Tibial artery (tissue), 4 donors: ENCODE measurements around the gene PEX14.

Experiments
- DNase-seq, 2 donors: peaks; one replicate each; pipeline ENCODE4 v3.0.0-alpha.2; 2019
- H3K27ac ChIP-seq, 2 donors: fragments of 200-600 bp; sonication (generic) in 1 of 2; 1 replicate in 1 of 2; 2 replicates in 1 of 2; pipeline ENCODE4 v1.5.1; 2018 to 2019; ENCODE audit warnings: mild to moderate bottlenecking in 1 of 2
- H3K27me3 ChIP-seq, 2 donors: fragments of 200-600 bp; sonication (generic) in 1 of 2; one replicate each; pipeline versions ENCODE4 v1.5.1 to v1.6.0; 2016 to 2019
- H3K36me3 ChIP-seq, 3 donors: fragments of 200-600 bp; sonication (generic) in 2 of 3; one replicate each; pipeline ENCODE4 v1.5.1; 2016 to 2019; ENCODE audit warnings: mild to moderate bottlenecking in 2 of 3
- H3K4me1 ChIP-seq, 4 donors: fragments of 200-600 bp; sonication (generic) in 2 of 4; 1 replicate in 3 of 4; 2 replicates in 1 of 4; pipeline ENCODE4 v1.5.1; 2016 to 2019
- H3K4me3 ChIP-seq, 2 donors: fragments of 200-600 bp; sonication (generic) in 1 of 2; 1 replicate in 1 of 2; 2 replicates in 1 of 2; pipeline ENCODE4 v1.5.1; 2018 to 2019; ENCODE audit warnings: mild to moderate bottlenecking in 2 of 2
- H3K9me3 ChIP-seq, 3 donors: fragments of 200-600 bp; sonication (generic) in 1 of 3; one replicate each; pipeline ENCODE4 v1.5.1; 2016 to 2019
- intact Hi-C: fragments of 100-400 bp; cut with DNase I; formaldehyde crosslinking; loops from one replicate; pipeline ENCODE4 v1.15.0; 2023; ENCODE audit warnings: low total_unique reads
- TF ChIP-seq, protein P1 (sequence below), 2 experiments: fragments of 200-600 bp in 1 of 2; fragments of 450-650 bp in 1 of 2; IDR thresholded peaks; one replicate each; pipeline ENCODE4 v1.5.1; 2017 to 2019; ENCODE audit warnings: antibody characterized with exemption in 2 of 2, mild to moderate bottlenecking in 1 of 2, moderate library complexity in 1 of 2

The PEX14 gene

DNA sequence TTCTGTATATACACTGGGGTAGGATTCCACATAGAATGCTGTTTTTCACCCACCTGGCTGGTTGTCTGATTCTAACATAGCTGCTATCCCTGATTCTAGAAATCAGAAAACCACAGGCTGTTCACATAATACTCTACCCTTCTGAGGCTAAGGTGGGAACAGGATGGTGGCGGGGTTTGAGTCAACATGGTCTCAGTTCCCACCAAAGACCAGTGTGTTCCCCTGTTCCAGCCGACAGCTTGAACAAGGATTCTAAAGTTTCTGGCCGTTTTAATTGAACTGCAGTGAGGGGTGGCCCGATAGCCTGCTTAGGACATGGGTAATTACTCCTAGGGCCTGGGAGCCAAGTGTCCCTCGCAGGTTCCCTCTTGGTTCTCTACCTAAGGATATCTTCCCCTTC is 38.4 kb downstream of the PEX14 start:
- H3K27me3 ChIP-seq = no peaks in the 10 kb centered on the region
- DNase-seq = no peak
- TF ChIP-seq, protein P1, sequence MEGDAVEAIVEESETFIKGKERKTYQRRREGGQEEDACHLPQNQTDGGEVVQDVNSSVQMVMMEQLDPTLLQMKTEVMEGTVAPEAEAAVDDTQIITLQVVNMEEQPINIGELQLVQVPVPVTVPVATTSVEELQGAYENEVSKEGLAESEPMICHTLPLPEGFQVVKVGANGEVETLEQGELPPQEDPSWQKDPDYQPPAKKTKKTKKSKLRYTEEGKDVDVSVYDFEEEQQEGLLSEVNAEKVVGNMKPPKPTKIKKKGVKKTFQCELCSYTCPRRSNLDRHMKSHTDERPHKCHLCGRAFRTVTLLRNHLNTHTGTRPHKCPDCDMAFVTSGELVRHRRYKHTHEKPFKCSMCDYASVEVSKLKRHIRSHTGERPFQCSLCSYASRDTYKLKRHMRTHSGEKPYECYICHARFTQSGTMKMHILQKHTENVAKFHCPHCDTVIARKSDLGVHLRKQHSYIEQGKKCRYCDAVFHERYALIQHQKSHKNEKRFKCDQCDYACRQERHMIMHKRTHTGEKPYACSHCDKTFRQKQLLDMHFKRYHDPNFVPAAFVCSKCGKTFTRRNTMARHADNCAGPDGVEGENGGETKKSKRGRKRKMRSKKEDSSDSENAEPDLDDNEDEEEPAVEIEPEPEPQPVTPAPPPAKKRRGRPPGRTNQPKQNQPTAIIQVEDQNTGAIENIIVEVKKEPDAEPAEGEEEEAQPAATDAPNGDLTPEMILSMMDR (IDR thresholded peaks at IDR 0.05) = no peak
- H3K36me3 ChIP-seq = no peaks in the 10 kb centered on the region
- no peak overlapping the region for H3K27ac ChIP-seq
- H3K9me3 ChIP-seq = no peaks in the 10 kb centered on the region
- peaks cover 0 to 36% (median 17%) of the 10 kb centered on the region in 4 donors for H3K4me1 ChIP-seq
- no peak overlapping the region for H3K4me3 ChIP-seq
- intact Hi-C loops = loop anchor here (5.0 to 10.0 kb wide), 3 partner anchors 112 to 432 kb away; partner anchors contain the start of gene CASZ1

DNA sequence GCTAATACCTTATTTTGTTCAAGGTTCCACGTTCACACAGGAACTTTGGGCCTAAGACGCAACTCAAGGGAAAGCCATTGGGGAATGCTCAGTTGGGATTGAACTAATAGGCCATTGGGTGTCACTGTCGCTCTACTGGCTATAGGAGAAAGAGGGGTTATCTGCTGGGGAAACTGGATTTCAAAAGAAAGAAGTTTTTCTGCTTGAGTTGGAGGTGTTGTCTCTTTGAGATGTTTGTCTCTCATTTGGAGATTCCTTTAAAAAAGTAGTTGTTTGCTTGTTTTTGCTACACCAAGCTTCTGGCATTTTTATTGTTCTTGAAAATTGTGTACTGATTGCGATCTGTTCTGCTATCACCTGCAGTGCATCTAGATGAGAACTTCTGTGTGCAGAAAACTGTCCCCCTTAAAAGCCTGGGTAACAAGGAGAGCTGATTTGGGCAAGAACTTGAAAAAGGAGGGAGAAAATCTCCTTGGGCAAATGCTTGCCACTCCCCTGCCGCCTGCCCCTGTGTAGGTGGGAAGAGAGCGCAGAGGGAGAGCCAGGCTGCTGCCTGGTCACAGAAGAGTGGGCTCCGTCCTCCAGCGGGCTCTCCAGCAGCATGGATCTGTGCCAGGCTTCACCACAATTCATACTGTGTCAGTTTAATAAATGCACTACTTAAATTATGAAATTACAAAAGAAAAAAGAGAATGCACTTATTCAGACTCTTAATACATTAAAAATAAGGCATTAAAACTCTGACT is 39.9 kb downstream of the PEX14 start:
- Histone ChIP-seq H3K9me3 (no peaks in the 10 kb centered on the region), H3K36me3 (no peaks in the 10 kb centered on the region), H3K4me3 (no peak overlapping the region), H3K27me3 (no peaks in the 10 kb centered on the region), H3K27ac (no peak overlapping the region), H3K4me1 (peaks cover 0 to 36% (median 17%) of the 10 kb centered on the region in 4 donors)
- intact Hi-C loops = loop anchor here (5.0 to 10.0 kb wide), 3 partner anchors 110 to 430 kb away; partner anchors contain the start of gene CASZ1
- no peak for DNase-seq
- TF ChIP-seq, protein P1 (IDR thresholded peaks at IDR 0.05) = peak in 1 of 2 experiments; percentile 51

DNA sequence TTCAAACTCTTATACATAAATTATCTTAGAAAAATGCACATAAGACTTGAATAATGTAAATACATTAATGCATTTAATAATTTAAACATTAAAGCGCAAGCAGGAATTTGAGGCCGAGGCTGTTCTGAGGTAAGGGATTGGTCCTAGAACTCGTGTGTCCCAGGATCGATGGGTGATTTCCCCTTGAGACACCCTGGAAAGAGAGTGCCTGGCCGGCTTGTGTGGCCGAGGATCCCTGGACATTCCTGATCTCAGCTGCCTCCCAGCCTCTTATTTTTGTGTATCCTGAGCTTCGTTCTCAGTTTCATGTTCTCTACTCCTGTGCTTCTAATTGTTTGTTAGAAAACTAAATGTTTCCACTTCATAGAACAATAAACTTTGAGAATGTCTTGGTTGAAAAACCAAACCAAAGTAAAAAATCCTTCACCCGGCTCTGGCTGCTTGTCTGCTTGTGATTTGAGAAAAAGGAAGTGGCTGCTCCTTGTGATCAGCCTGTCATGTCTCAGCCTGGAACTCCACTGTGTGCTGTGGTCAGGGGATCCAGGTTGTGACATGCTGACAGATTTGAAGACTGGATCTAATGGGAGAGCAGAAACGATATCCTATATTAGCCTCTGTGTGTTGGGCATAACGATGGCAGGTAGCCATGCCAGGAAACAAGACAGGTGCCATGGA is 40.7 kb downstream of the PEX14 start:
- no peak for DNase-seq
- Histone ChIP-seq H3K4me1 (peaks cover 0 to 28% (median 12%) of the 10 kb centered on the region in 4 donors), H3K9me3 (no peaks in the 10 kb centered on the region), H3K27me3 (no peaks in the 10 kb centered on the region), H3K36me3 (no peaks in the 10 kb centered on the region), H3K27ac (no peak overlapping the region), H3K4me3 (no peak overlapping the region)
- intact Hi-C loops = loop anchor here (10.0 kb wide), 2 partner anchors 109 to 429 kb away; no protein-coding TSS in a partner anchor
- TF ChIP-seq, protein P1 (IDR thresholded peaks at IDR 0.05) = no peak

DNA sequence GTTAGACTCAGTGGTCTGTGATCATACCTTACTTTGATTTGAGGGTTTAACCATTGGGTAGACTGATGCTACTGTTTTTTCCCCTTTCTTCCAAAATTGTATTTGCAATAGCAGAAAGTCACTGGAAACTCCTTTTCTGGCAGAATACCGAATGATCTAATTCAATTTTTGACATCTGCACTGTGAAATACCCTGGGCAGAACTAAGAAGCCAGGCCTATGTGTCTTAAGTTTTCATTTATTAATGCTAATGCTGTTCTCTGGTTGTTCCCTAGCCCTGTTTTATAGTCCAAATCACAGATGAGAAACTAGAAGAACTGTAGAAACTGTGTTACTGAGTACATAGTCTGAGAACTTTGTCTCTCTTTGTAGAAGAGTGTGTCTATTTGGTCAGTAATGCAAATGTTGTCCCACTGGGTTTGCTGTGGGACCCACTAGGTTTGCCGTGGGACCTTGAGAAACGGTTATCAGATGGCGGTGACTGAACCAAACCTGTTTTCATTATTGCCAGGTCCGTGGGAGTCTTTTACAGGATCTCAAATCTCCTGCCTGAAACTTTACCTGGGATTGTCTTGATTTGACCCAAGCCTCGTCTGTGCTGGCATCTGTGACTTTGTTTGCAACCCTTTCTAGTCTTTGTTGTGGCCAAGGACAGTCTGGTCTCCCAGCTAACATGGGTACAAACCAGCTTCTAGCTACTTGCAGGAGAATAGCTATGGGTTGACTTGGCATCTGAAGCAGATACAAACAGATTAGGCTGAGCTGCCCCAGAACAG is 41.4 kb downstream of the PEX14 start:
- TF ChIP-seq, protein P1 (IDR thresholded peaks at IDR 0.05) = no peak
- H3K36me3 ChIP-seq = no peaks in the 10 kb centered on the region
- H3K27ac ChIP-seq = no peak overlapping the region
- H3K4me1 ChIP-seq = peaks cover 0 to 21% (median 5%) of the 10 kb centered on the region in 4 donors
- DNase-seq = no peak
- no peak overlapping the region for H3K4me3 ChIP-seq
- no peaks in the 10 kb centered on the region for H3K27me3 ChIP-seq
- H3K9me3 ChIP-seq = no peaks in the 10 kb centered on the region
- intact Hi-C loops = loop anchor here (10.0 kb wide), 2 partner anchors 109 to 429 kb away; no protein-coding TSS in a partner anchor

DNA sequence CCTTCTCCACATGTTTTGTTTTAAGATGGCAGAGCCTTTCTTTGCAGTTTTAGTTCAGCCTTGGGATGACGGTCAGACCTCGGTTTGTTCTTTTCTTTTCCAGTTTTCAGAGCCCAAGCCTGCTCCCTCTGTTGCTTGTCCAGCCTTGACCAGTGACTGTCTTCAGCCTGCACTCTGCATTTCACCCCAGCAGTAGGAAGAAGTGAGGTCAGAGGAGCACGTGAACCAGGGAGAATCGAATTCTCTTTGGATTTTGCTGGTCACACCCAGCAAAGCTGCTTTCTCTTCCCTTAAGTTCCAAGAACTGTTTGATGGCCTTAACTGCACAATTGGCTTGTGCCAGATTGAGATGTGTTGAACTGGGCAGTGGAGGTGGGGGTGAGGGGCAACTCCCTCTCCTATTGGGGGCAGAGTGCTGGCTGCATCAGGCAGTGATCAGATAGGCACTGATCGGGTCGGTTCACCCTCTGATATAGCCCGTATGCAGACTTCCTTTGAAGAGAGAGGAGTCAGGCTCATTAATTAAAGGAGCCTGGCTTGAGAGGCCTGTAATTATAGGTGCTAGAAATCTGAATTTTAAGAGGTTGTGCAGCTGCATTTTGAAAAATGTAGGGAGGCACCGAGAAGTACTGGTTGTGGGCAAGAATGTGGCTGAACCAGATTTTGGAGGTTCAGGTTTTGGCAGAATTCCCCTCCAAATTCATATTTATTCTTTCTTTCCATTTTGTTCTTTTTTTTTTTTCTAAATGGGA is 42.4 kb downstream of the PEX14 start:
- Histone ChIP-seq H3K4me1 (peaks cover 0 to 17% (median 0%) of the 10 kb centered on the region in 4 donors), H3K9me3 (no peaks in the 10 kb centered on the region), H3K36me3 (no peaks in the 10 kb centered on the region), H3K4me3 (no peak overlapping the region), H3K27ac (no peak overlapping the region), H3K27me3 (no peaks in the 10 kb centered on the region)
- no peak for DNase-seq
- TF ChIP-seq, protein P1 (IDR thresholded peaks at IDR 0.05) = no peak
- intact Hi-C loops = loop anchor here (10.0 kb wide), 2 partner anchors 108 to 428 kb away; no protein-coding TSS in a partner anchor
